ENCODE measurements around the gene XRCC4.
"Not testable (repeated sequence)": the region's sequence is repeated elsewhere in the genome, so short reads cannot be mapped to it uniquely, and the experiment has no call there.

DNA sequence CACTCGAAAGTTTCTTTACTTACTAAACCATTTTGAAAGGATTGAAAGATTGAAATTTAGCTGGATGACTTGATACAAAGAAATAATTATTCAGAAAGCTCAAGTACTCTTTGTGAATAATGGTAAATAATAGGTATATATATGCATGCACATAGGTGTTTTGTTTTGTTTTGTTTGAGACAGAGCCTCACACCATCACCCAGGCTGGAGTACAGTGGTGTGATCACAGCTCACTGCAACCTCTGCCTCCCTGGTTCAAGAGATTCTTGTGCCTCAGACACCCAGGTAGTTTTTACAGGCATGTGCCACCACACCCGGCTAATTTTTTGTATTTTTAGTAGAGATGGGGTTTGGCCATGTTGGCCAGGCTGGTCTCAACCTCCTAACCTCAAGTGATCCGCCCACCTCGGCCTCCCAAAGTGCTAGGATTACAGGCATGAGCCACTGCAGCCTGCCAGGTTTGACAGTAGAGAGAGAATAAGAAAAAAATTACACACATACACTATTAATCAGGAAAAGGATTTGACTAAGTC is 278.2 kb downstream of the XRCC4 start:
- not testable (repeated sequence) for TF ChIP-seq SPI1, POLR2AphosphoS5 (IDR thresholded peaks at IDR 0.05; ENCODE audit: low read depth, low read length)

All from GM12891 (cell line).